ENCODE data around the gene ELMO1.

GRCh38 chr7:36964297-36964696 is 484.4 kb downstream of the ELMO1 start:
- TF ChIP-seq MAX (IDR thresholded peaks at IDR 0.05) (no peak), HMGXB4 (CRISPR knock-in tag; IDR thresholded peaks at IDR 0.05; ENCODE audit: borderline replicate concordance) (no peak), SREBF2 (IDR thresholded peaks at IDR 0.05) (no peak)

Measured in A549 (cell line).